Stimulated activated CD4-positive, alpha-beta T cell treated with anti-CD3 and anti-CD28 coated beads, TNF-alpha, amount 100 ng/mL, for 4 hours (primary cell): ENCODE measurements around the gene CAPNS2.
"Not testable (repeated sequence)": the region's sequence is repeated elsewhere in the genome, so short reads cannot be mapped to it uniquely, and the experiment has no call there.

ENCODE experiments used
- DNase-seq, 3 experiments: peaks; one replicate each; pipeline ENCODE4 v3.0.0-alpha.2; 2020; ENCODE audit warnings: low read depth in 3 of 3

CAPNS2 gene

GRCh38 chr16:55568207-55568606 lies 1.7 kb downstream of the CAPNS2 start:
- no peak for DNase-seq

DNA sequence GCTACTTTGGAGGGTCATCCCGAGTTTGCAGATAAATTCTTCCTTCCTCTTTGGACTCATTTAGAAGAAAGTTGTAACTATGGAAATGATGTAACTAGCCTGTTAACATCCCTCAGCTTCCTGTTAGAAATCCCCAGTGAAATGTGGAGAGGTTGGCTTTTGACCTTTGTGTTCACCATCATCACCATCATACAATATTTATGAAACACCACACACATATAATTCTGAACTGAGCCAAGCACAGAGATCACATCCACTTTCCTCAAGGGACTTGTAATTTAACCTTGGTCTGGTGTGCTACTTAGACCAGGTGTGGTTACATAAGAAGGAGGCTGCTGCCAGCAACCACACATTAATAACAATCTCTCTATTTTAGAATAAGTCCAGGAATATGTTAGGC lies 2.5 kb downstream of the CAPNS2 start:
- no peak for DNase-seq

GRCh38 chr16:55570159-55570558 lies 3.7 kb downstream of the CAPNS2 start:
- DNase-seq, result no peak

- DNase-seq, result no peak
Measured at GRCh38 chr16:55571191-55571897, 4.9 kb downstream of the CAPNS2 start.

- no peak for DNase-seq
Measured at GRCh38 chr16:55572439-55572838, 6.0 kb downstream of the CAPNS2 start.

DNA sequence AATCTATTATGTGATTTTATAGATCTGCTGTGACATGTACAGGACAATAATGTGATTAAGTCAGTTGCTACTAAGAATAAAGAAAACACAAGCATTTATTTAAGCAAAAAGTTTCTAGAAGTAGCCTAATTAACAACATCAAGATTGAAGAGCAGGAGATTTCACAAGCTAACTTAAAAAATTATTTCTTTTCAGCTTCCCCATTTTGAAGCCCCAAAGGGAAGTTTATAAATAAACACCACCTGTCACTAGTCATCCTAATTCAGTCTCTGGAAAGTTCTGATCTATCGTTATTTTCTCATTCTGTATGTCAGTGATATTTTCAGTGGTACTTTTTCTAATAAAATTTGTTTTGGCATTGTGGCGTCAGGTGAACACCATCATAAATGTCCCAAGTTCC lies 8.3 kb downstream of the CAPNS2 start:
- no peak for DNase-seq

DNA sequence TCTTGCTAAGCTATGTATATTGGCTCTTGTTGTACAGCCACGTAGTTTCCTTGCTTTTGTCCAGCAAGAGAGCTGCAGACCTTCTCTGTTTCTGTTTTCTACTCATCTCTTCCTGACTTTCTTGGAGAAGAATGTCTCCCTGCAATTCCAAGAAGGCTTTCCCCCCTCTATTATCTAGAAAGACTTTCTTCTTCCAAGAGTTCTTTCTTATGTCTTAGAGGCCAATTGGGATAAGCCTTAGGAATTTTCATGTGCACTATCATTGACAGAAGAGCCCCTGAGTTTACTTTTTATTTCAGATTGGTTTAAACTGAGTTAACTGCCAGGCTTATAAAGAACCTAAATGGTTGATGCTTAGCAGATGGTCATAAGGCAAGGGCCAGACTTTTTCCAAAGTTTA lies 9.0 kb downstream of the CAPNS2 start:
- no peak for DNase-seq

DNA sequence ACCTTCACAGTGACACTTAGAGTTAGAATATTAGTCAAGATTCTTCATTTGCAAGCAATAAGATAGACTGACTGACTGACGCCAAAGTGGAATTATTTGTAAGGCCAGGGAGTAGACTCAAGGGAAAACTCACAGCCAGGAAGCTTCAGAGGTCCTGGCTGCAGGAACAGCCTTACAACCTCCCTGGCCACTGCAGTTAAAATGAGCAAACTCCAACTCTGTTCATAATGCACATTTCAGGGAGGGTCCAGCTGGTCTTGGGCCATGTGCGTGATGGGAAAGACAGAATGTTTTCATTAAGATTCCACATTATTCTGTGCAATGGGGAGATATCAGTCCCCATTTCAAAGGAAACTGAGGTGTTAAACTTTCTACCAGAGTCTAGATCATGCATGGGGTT lies 9.9 kb downstream of the CAPNS2 start:
- no peak for DNase-seq

DNA sequence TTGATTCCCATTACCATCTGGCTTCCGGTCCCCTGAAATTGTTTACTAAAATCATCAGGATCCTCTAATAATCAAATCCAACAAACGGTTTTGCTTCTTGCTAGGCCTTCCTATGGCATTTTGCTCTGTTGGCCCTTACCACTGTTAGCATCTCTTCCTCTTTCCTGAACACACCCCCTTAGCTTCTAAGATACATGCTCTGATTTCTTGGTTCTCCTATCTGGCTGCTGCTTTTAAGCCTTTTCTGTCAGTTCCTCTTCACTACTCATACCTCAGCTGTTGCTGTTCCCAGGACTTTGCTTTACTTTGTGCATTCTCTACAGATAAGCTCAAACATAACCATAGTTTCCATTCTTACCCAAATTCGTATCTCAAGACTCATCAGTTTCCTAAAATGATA lies 11.4 kb downstream of the CAPNS2 start:
- no peak for DNase-seq

DNA sequence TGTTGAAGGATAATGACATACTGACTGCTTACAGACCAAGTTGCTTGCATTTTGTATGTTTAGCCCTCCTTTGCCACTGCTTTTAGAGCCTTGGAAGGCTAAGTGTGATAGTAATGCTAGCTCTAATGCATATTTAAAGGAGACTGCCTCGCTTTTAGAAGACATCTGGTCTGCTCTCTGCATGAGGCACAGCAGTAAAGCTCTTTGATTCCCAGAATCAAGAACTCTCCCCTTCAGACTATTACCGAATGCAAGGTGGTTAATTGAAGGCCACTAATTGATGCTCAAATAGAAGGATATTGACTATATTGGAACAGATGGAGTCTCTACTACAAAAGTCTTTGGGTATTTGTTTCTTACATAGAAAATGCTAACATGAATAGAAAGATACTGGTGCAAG lies 19.1 kb downstream of the CAPNS2 start:
- DNase-seq, result no peak

DNA sequence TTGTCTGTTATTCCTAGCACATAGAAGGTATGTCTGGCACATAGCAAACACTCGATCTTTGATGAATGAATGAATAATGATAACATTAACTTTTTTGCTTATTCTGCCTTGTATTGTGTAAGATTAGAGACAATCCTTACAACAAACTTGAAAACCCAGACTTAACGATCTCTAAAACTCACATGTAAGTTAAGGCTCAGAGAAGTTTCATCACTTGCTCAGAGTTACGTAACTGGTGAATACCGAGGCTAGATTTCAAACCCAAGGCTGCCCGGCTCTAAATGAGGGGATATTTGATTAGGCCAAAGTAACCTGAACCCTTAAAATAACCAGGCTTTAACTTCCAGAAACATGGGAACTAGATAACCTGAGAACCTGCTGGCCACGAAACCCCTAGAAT lies 22.3 kb downstream of the CAPNS2 start:
- DNase-seq, result no peak

GRCh38 chr16:55592306-55592705 lies 25.8 kb downstream of the CAPNS2 start:
- no peak for DNase-seq

DNA sequence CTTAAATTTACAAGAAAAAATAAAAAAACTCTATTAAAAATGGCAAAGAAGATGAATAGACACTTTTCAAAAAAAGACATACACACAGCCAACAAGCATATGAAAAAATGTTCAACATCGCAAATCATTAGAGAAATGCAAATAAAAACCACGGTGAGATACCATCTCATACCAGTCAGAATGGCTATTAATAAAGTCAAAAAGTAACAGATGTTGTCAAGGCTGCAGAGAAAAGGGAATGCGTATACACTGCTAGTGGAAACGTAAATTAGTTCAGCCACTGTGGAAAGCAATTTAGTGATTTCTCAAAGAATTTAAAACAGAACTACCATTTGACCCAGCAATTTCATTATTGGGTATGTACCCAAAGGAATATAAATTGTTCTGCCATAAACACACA lies 31.4 kb downstream of the CAPNS2 start:
- DNase-seq, result no peak

- DNase-seq, result no peak
Measured at GRCh38 chr16:55605754-55606336, 39.4 kb downstream of the CAPNS2 start.

- no peak for DNase-seq
Measured at GRCh38 chr16:55613613-55614335, 47.3 kb downstream of the CAPNS2 start.

GRCh38 chr16:55615071-55615470 lies 48.6 kb downstream of the CAPNS2 start:
- DNase-seq, result no peak

- not testable (repeated sequence) for DNase-seq
Measured at GRCh38 chr16:55615670-55616069, 49.2 kb downstream of the CAPNS2 start.
